Measurements from ENCODE around the gene CLTRN. TPM values are rescaled to one million over a fixed set of nuclear protein-coding genes. Genes with fewer than 3 reads are reported as not detected.

The CLTRN gene
- total RNA-seq, 2 donors from 2014 or later = 0.36 to 0.57 TPM

DNA sequence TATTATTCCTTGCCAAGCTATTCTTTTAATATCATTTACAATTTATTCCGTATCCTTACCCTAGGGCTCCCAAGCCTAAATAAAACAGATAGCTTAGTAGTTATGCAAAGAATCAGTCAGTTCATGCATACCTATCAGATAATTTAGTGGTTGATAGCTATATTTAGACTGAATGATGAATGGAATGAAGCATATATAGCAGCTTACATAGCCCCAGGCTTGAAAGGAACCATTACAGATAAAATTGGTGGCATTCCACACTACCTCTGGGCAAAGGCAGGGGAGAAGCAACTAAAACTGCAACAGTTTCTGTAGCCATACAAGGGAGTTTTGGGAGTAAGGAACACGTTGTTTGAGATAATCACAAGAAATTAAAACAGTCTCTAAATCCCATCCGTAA lies 66.6 kb downstream of the CLTRN start:
- no peaks in the 10 kb centered on the region for H3K9me3 ChIP-seq
- DNase-seq (ENCODE audit: low spot score) = no peak
- intact Hi-C loops (cut with DNase I) = no loop called here
- H3K36me3 ChIP-seq = no peaks in the 10 kb centered on the region
- no peak overlapping the region for H3K4me3 ChIP-seq
- H3K27me3 ChIP-seq (replicated peaks; ENCODE audit: insufficient read depth) = no peaks in the 10 kb centered on the region
- H3K4me1 ChIP-seq (replicated peaks) = no peaks in the 10 kb centered on the region
- 97% methylated on average over 2 of the region's 3 CpGs for WGBS
- H3K27ac ChIP-seq = no peak overlapping the region
- TF ChIP-seq POLR2A (IDR thresholded peaks at IDR 0.05) (no peak), POLR2AphosphoS5 (IDR thresholded peaks at IDR 0.05) (no peak)
- TF ChIP-seq, protein P1, sequence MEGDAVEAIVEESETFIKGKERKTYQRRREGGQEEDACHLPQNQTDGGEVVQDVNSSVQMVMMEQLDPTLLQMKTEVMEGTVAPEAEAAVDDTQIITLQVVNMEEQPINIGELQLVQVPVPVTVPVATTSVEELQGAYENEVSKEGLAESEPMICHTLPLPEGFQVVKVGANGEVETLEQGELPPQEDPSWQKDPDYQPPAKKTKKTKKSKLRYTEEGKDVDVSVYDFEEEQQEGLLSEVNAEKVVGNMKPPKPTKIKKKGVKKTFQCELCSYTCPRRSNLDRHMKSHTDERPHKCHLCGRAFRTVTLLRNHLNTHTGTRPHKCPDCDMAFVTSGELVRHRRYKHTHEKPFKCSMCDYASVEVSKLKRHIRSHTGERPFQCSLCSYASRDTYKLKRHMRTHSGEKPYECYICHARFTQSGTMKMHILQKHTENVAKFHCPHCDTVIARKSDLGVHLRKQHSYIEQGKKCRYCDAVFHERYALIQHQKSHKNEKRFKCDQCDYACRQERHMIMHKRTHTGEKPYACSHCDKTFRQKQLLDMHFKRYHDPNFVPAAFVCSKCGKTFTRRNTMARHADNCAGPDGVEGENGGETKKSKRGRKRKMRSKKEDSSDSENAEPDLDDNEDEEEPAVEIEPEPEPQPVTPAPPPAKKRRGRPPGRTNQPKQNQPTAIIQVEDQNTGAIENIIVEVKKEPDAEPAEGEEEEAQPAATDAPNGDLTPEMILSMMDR (IDR thresholded peaks at IDR 0.05) = no peak

DNA sequence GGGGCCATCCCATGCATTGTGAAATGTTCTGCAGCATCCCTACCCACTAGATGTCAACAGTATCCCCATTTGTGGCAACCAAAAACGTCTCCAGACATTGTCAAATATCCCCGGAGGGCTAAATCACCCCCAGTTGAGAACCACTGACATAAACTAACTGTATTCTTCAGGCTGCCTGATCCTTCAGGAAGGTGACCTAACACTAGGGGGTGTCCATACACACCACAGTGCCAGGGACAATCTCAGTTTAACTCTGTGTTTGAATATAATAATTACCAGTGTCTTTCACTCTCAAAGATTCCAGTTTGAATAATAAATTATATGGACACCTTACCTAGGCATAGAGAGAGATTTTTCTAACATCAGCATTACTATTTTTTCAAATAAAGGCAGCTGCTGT lies 70.2 kb downstream of the CLTRN start:
- H3K27ac ChIP-seq = no peak overlapping the region
- H3K27me3 ChIP-seq (replicated peaks; ENCODE audit: insufficient read depth) = no peaks in the 10 kb centered on the region
- no peaks in the 10 kb centered on the region for H3K9me3 ChIP-seq
- TF ChIP-seq, protein P1 (IDR thresholded peaks at IDR 0.05) = no peak
- no peak for TF ChIP-seq POLR2AphosphoS5 (IDR thresholded peaks at IDR 0.05)
- no peak for TF ChIP-seq POLR2A (IDR thresholded peaks at IDR 0.05)
- 67% methylated on average over 2 of the region's 2 CpGs for WGBS
- no peak for DNase-seq (ENCODE audit: low spot score)
- no peaks in the 10 kb centered on the region for H3K36me3 ChIP-seq
- no peaks in the 10 kb centered on the region for H3K4me1 ChIP-seq (replicated peaks)
- no peak overlapping the region for H3K4me3 ChIP-seq
- intact Hi-C loops (cut with DNase I) = no loop called here

DNA sequence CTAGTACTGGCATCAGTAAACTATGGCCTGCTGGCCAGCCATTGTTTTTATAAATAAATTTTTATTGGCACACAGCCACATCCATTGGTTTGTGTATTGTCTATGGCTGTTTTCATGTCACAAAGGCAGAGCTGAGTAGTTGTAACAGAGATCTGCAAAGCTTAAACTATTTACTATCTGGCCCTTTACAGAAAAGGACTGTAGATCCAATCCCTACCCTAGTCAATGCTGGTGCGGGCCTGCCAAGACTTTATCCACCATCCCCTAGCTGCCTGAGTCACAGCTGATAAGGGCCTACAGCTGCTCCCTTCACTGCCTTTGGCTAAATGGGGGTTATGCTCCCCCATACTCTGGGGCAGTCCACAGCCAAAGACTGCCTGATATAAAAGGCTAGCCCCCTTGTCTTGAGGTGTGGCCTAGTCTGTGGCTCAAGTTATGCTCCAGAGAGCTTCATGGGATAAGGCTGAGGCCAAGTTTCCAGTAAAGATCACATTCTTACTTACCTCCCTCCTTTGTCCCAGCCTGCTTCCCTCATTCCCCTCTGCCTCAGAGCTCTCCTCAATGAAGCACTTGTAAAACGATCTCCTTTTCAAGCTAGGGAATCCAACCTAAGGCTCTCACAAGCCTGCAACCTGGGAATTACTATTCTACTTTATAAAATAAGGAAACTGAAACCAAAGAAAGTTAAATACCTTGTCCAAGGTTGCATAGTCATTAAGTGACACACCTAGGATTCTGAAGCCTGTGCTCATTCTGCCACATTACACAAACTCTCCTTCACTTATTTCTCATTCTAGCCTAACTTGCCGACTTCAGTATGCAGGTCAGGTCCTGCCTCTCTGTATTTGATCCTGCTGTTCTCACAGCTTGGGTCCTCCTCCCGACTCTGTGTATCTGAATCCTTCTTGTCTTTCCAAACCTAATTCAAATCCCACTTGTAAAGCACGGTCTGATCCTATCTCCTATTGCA lies 84.5 kb downstream of the CLTRN start:
- Histone ChIP-seq H3K4me1 (replicated peaks) (no peaks in the 10 kb centered on the region), H3K4me3 (no peak overlapping the region), H3K27ac (no peak overlapping the region), H3K9me3 (no peaks in the 10 kb centered on the region), H3K36me3 (no peaks in the 10 kb centered on the region), H3K27me3 (replicated peaks; ENCODE audit: insufficient read depth) (no peaks in the 10 kb centered on the region)
- intact Hi-C loops (cut with DNase I) = no loop called here
- no peak for DNase-seq (ENCODE audit: low spot score)
- WGBS = 51% methylated on average over 5 of the region's 5 CpGs
- no peak for TF ChIP-seq POLR2AphosphoS5 (IDR thresholded peaks at IDR 0.05)

Other genes with a start within 250 kb of the CLTRN start
- gene PIR, start 171.5 kb downstream of the CLTRN start, total RNA-seq = 10 to 100 TPM in 1 of 2 donors, 1 to 10 TPM in 1; 8.9 to 20.1 TPM
- gene BMX, start 164.0 kb downstream of the CLTRN start, total RNA-seq = 1 to 10 TPM in 1 of 2 donors, under 1 TPM in 1; 0.14 to 1.2 TPM
- 10 to 100 TPM in 1 of 2 donors, under 1 TPM in 1; 0.14 to 74.6 TPM for gene ACE2, start 63.8 kb downstream of the CLTRN start, total RNA-seq
- 10 to 100 TPM in 1 of 2 donors, 1 to 10 TPM in 1; 4.6 to 35.7 TPM for gene CA5B, start 73.5 kb upstream of the CLTRN start, total RNA-seq
- 1 to 10 TPM; 2.9 to 6.2 TPM for gene ZRSR2, start 125.7 kb upstream of the CLTRN start, total RNA-seq
- gene AP1S2, start 190.0 kb upstream of the CLTRN start, total RNA-seq = 100 to 1,000 TPM in 1 of 2 donors, 10 to 100 TPM in 1; 27.3 to 122 TPM